Measurements from ENCODE around the gene LENG9. TPM values are rescaled to one million over a fixed set of nuclear protein-coding genes. Genes with fewer than 3 reads are reported as not detected.

LENG9 gene
- total RNA-seq, 4 donors from 2014 or later, result 3.1 to 7.9 (median 4.1) TPM

DNA sequence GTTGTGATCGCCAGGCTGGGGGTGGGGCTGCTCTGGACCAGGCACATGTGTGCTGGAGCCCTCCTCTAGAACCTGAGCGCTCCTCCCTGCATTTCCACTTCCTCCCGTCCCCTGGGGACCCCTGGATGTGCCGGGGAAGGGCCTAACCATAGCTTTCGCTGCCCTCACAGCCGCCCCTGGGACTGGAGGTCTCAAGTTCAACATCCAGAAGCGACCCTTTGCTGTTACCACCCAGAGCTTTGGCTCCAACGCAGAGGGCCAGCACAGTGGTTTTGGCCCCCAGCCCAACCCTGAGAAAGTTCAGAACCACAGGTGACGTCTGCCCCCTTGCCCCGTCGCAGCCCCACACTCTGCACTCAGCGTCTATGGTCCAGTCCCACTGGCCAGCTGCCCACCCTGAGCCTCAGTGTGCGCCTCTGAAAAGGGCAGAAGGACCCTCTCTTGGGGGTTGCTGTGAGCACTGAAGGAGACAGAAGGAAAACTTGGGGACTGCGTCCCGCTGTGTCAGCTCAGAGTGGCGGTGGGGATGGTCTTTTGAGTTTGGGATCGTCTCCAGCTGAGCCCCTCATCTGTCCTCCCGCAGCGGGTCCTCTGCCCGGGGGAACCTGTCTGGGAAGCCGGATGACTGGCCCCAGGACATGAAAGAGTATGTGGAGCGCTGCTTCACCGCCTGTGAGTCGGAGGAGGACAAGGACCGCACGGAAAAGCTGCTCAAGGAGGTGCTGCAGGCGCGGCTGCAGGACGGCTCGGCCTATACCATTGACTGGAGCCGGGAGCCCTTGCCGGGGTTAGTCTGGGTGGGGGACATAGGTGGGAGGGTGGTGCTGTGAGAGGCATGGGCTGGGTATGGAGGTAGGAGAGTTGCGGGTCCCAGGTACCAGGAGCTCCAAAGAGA lies 8.6 kb downstream of the LENG9 start:
- DNase-seq (ENCODE audit: low spot score in 2 of 2), result no peak
- peaks cover 22% of the 10 kb centered on the region for H3K4me1 ChIP-seq
- 91% methylated on average over 33 of the region's 33 CpGs for WGBS

DNA sequence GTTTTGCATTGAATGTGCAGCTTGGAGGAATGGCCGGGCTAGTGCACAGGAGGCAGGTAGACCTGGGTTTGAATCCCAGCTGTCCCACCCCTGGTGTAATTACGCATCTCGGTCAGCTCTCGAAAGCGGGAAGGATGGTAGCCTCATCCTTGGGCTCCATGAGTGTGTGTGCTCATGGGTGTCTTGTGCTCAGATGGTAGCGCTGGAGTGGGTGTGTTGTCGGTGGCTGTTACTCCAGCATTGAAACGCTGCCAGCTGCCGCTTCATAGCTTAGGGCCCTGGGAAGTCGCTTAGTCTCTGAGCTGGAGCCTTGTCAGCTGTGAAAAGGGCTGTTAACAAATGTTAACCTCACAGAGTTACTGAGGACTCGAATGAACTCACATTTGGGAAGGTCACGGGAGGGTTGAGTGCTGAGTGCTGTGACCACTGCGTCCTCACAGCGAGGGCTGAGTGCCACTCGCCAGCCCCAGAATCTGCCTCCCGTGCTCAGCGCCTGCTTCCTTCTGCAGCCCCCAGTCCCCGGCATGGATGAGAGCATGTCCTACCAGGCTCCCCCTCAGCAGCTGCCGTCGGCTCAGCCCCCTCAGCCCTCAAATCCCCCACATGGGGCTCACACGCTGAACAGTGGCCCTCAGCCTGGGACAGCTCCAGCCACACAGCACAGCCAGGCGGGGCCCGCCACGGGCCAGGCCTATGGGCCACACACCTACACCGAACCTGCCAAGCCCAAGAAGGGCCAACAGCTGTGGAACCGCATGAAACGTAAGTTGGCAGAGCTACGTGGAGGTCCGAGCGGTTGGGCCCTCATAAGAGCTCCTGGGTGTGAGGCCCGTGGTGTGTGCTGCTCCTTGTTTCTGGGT lies 9.4 kb downstream of the LENG9 start:
- Histone ChIP-seq H3K36me3 (peaks cover 83% of the 10 kb centered on the region), H3K27ac (no peak overlapping the region), H3K27me3 (no peaks in the 10 kb centered on the region), H3K4me1 (peaks cover 26% of the 10 kb centered on the region), H3K9me3 (no peaks in the 10 kb centered on the region), H3K4me3 (no peak overlapping the region)
- DNase-seq (ENCODE audit: low spot score in 2 of 2), result no peak
- WGBS, result 78% methylated on average over 12 of the region's 31 CpGs
- TF ChIP-seq POLR2A (IDR thresholded peaks at IDR 0.05) (no peak), POLR2AphosphoS5 (IDR thresholded peaks at IDR 0.05) (no peak), EP300 (IDR thresholded peaks at IDR 0.05) (no peak)
- TF ChIP-seq, protein P1, sequence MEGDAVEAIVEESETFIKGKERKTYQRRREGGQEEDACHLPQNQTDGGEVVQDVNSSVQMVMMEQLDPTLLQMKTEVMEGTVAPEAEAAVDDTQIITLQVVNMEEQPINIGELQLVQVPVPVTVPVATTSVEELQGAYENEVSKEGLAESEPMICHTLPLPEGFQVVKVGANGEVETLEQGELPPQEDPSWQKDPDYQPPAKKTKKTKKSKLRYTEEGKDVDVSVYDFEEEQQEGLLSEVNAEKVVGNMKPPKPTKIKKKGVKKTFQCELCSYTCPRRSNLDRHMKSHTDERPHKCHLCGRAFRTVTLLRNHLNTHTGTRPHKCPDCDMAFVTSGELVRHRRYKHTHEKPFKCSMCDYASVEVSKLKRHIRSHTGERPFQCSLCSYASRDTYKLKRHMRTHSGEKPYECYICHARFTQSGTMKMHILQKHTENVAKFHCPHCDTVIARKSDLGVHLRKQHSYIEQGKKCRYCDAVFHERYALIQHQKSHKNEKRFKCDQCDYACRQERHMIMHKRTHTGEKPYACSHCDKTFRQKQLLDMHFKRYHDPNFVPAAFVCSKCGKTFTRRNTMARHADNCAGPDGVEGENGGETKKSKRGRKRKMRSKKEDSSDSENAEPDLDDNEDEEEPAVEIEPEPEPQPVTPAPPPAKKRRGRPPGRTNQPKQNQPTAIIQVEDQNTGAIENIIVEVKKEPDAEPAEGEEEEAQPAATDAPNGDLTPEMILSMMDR (IDR thresholded peaks at IDR 0.05), result no peak

More for the DNA sequence above, 8.6 kb downstream of the LENG9 start:
- H3K27ac ChIP-seq, result no peak overlapping the region
- no peaks in the 10 kb centered on the region for H3K27me3 ChIP-seq
- H3K4me3 ChIP-seq, result no peak overlapping the region
- H3K36me3 ChIP-seq, result peaks cover 92% of the 10 kb centered on the region
- TF ChIP-seq, protein P1 (IDR thresholded peaks at IDR 0.05), result no peak
- TF ChIP-seq POLR2A (IDR thresholded peaks at IDR 0.05), result no peak
- TF ChIP-seq POLR2AphosphoS5 (IDR thresholded peaks at IDR 0.05), result no peak
- no peak for TF ChIP-seq EP300 (IDR thresholded peaks at IDR 0.05)
- H3K9me3 ChIP-seq, result no peaks in the 10 kb centered on the region

DNA sequence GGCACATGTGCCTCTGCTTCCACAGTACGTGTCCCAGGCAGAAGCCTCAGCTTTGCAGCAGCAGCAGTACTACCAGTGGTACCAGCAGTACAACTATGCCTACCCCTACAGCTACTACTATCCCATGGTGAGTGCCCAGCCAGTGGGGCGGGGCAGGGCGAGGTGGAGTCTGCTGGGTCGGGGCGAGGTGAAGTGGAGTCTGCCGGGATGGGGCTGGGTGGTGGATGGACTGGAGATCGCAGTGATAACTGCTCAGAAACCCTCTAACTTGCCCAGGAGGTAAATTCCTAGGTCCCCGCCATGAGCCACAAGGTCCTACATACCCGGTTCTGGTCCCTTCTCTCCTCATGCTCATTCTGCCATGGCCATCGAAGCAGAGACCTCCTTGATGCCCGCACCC lies 11.0 kb downstream of the LENG9 start:
- Histone ChIP-seq H3K27ac (no peak overlapping the region), H3K4me3 (no peak overlapping the region), H3K36me3 (peaks cover 67% of the 10 kb centered on the region), H3K9me3 (no peaks in the 10 kb centered on the region), H3K27me3 (no peaks in the 10 kb centered on the region), H3K4me1 (peaks cover 31% of the 10 kb centered on the region)
- WGBS, result 79% methylated on average over 6 of the region's 11 CpGs
- no peak for DNase-seq (ENCODE audit: low spot score in 2 of 2)
- TF ChIP-seq EP300 (IDR thresholded peaks at IDR 0.05) (no peak), POLR2A (IDR thresholded peaks at IDR 0.05) (no peak), POLR2AphosphoS5 (IDR thresholded peaks at IDR 0.05) (no peak)
- TF ChIP-seq, protein P1 (IDR thresholded peaks at IDR 0.05), result no peak

DNA sequence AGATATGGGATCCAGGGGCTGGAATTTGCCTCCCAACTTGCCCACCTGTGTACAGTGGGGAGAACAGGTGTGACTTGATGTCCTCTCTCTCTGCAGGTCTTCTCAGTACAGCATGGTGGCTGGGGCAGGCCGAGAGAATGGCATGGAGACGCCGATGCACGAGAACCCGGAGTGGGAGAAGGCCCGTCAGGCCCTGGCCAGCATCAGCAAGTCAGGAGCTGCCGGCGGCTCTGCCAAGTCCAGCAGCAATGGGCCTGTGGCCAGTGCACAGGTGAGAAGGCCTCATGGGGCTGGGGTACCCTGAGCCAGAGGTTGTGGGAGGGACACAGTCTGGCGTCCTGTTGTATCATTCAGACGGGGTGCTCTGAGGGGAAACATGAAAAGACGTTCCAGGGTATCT lies 11.6 kb downstream of the LENG9 start:
- no peak for DNase-seq (ENCODE audit: low spot score in 2 of 2)
- no peaks in the 10 kb centered on the region for H3K27me3 ChIP-seq
- no peak overlapping the region for H3K4me3 ChIP-seq
- 87% methylated on average over 8 of the region's 11 CpGs for WGBS
- H3K9me3 ChIP-seq, result no peaks in the 10 kb centered on the region
- H3K27ac ChIP-seq, result no peak overlapping the region
- H3K36me3 ChIP-seq, result peaks cover 61% of the 10 kb centered on the region
- peaks cover 37% of the 10 kb centered on the region for H3K4me1 ChIP-seq
- TF ChIP-seq POLR2A (IDR thresholded peaks at IDR 0.05) (no peak), POLR2AphosphoS5 (IDR thresholded peaks at IDR 0.05) (no peak), EP300 (IDR thresholded peaks at IDR 0.05) (no peak)
- TF ChIP-seq, protein P1 (IDR thresholded peaks at IDR 0.05), result no peak
